Lower leg skin (tissue), 3 donors: ENCODE data around the gene ATRX.
"Not testable (repeated sequence)": the region's sequence is repeated elsewhere in the genome, so short reads cannot be mapped to it uniquely, and the experiment has no call there.

Experiments
- CTCF ChIP-seq, 3 donors: fragments of 450-650 bp; IDR thresholded peaks; one replicate each; pipeline ENCODE4 v1.5.1; 2016; ENCODE audit warnings: antibody characterized with exemption in 3 of 3, mild to moderate bottlenecking in 3 of 3, moderate library complexity in 2 of 3
- POLR2A ChIP-seq, 2 donors: fragments of 450-650 bp; IDR thresholded peaks; one replicate each; pipeline ENCODE4 v1.6.1; 2016 to 2017; ENCODE audit warnings: antibody characterized with exemption in 2 of 2, mild to moderate bottlenecking in 1 of 2, moderate library complexity in 1 of 2

- not testable (repeated sequence) for TF ChIP-seq POLR2A, CTCF (IDR thresholded peaks at IDR 0.05)
These were observed 164.6 kb downstream of the ATRX start for GRCh38 chrX:77621453-77621852.
